Transverse colon (tissue), 4 donors: ENCODE data around the gene LSM14A. TPM values are rescaled to one million over a fixed set of nuclear protein-coding genes. Genes with fewer than 3 reads are reported as not detected.

Source experiments
- DNase-seq: peaks from one replicate; pipeline ENCODE4 v3.0.0-alpha.2; 2019
- H3K27ac ChIP-seq, 4 donors: fragments of 200-600 bp; sonication (generic); 2 replicates each; pipeline ENCODE4 v1.5.1; 2016 to 2018; ENCODE audit warnings: inconsistent platforms in 4 of 4
- H3K27me3 ChIP-seq: fragments of 200-600 bp; sonication (generic); 2 replicates; pipeline ENCODE4 v1.5.1; 2017; ENCODE audit warnings: inconsistent platforms
- H3K36me3 ChIP-seq, 4 donors: fragments of 200-600 bp; sonication (generic); 2 replicates each; pipeline ENCODE4 v1.5.1; 2017 to 2019; ENCODE audit warnings: inconsistent platforms in 4 of 4
- H3K4me1 ChIP-seq, 4 donors: fragments of 200-600 bp; sonication (generic); 2 replicates each; pipeline ENCODE4 v1.5.1; 2017 to 2020; ENCODE audit warnings: inconsistent platforms in 4 of 4
- H3K4me3 ChIP-seq, 4 donors: fragments of 200-600 bp; sonication (generic); 1 replicate in 1 of 4; 2 replicates in 3 of 4; pipeline versions ENCODE4 v1.5.1 to v1.6.1; 2017 to 2019; ENCODE audit warnings: inconsistent platforms in 4 of 4
- H3K9me3 ChIP-seq, 2 donors: fragments of 200-600 bp; sonication (generic); 2 replicates each; pipeline ENCODE4 v1.5.1; 2017 to 2019; ENCODE audit warnings: inconsistent platforms in 2 of 2
- EP300 ChIP-seq: sonication (generic); formaldehyde crosslinking; IDR thresholded peaks from one replicate; pipeline ENCODE4 v1.6.1; 2017; ENCODE audit warnings: antibody characterized with exemption, low read depth
- POLR2A ChIP-seq: fragments of 450-650 bp; IDR thresholded peaks from one replicate; pipeline ENCODE4 v1.6.1; 2016; ENCODE audit warnings: antibody characterized with exemption, mild to moderate bottlenecking, moderate library complexity
- POLR2AphosphoS5 ChIP-seq, 3 donors: sonication (generic); formaldehyde crosslinking; IDR thresholded peaks; one replicate each; pipeline ENCODE4 v1.6.1; 2016; ENCODE audit warnings: antibody characterized with exemption in 3 of 3
- WGBS, 2 donors: methylation state at CpG; one replicate each; pipeline ENCODE4 v1.1.5; 2018; ENCODE audit warnings: low coverage in 1 of 2; 5-methylcytosine and 5-hydroxymethylcytosine counted together
- in situ Hi-C, 4 donors: fragments of 200-750 bp; cut with MboI; loops; one replicate each; pipeline versions ENCODE4 v1.15.0 to v1.15.1; 2017; ENCODE audit warnings: low sequenced_read_pairs in 3 of 4, low pct_ligation_motif_present in 1 of 4, low pct_unique_long_range_greater_than_20kb in 1 of 4
- intact Hi-C: fragments of 100-400 bp; cut with DNase I; formaldehyde crosslinking; loops from one replicate; pipeline ENCODE4 v1.15.1; 2023; ENCODE audit warnings: low total_unique reads
- total RNA-seq, 4 donors: library from RNA; depleted of rRNA; stranded (reverse); fragments of >200 nt; gene quantifications; one replicate each; pipeline ENCODE4 v1.1.0, GENCODE V29; 2016
- TF ChIP-seq, protein P1 (sequence below), 5 experiments: fragments of 200-600 bp in 3 of 5; fragments of 450-650 bp in 2 of 5; sonication (generic) in 3 of 5; IDR thresholded peaks; 1 replicate in 2 of 5; 2 replicates in 3 of 5; pipeline ENCODE4 v1.5.1; 2016 to 2017; ENCODE audit warnings: antibody characterized with exemption in 5 of 5, inconsistent platforms in 3 of 5, mild to moderate bottlenecking in 2 of 5, moderate library complexity in 1 of 5

LSM14A gene
- total RNA-seq, 4 donors from 2014 or later = 88.4 to 211 (median 119) TPM

DNA sequence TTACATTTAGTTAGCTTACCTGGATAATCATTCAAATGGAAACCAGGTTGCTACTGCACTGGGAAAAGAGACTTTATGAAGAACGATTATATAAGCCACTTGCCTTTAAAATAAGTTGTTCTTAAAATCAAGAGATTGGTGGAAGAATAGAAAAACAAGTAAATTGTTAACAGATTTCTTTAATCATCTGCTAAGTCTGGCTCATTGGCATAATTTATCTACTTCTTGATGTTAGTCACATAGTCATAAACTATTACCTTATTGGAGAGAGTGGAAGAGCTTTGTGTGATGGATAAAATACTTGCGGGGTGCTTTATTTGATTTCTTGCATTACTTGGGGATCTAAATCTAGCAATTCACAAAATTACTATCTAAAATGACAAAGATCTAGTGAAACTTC, 6.8 kb downstream of the LSM14A start:
- in situ Hi-C loops = no loop called here
- no peak for DNase-seq
- Histone ChIP-seq H3K4me1 (peaks cover 43 to 89% (median 70%) of the 10 kb centered on the region in 4 donors), H3K27me3 (no peaks in the 10 kb centered on the region), H3K27ac (peak overlapping the region in 2 of 4 donors; percentile 27 to 38), H3K9me3 (no peaks in the 10 kb centered on the region), H3K4me3 (no peak overlapping the region), H3K36me3 (no peaks in the 10 kb centered on the region)
- TF ChIP-seq, protein P1, sequence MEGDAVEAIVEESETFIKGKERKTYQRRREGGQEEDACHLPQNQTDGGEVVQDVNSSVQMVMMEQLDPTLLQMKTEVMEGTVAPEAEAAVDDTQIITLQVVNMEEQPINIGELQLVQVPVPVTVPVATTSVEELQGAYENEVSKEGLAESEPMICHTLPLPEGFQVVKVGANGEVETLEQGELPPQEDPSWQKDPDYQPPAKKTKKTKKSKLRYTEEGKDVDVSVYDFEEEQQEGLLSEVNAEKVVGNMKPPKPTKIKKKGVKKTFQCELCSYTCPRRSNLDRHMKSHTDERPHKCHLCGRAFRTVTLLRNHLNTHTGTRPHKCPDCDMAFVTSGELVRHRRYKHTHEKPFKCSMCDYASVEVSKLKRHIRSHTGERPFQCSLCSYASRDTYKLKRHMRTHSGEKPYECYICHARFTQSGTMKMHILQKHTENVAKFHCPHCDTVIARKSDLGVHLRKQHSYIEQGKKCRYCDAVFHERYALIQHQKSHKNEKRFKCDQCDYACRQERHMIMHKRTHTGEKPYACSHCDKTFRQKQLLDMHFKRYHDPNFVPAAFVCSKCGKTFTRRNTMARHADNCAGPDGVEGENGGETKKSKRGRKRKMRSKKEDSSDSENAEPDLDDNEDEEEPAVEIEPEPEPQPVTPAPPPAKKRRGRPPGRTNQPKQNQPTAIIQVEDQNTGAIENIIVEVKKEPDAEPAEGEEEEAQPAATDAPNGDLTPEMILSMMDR (IDR thresholded peaks at IDR 0.05) = no peak
- TF ChIP-seq POLR2A (no peak), POLR2AphosphoS5 (IDR thresholded peaks at IDR 0.05) (no peak), EP300 (no peak)
- WGBS, 2 donors = 15 to 49% methylated on average over 2 of the region's 2 CpGs
- intact Hi-C loops = no loop called here

DNA sequence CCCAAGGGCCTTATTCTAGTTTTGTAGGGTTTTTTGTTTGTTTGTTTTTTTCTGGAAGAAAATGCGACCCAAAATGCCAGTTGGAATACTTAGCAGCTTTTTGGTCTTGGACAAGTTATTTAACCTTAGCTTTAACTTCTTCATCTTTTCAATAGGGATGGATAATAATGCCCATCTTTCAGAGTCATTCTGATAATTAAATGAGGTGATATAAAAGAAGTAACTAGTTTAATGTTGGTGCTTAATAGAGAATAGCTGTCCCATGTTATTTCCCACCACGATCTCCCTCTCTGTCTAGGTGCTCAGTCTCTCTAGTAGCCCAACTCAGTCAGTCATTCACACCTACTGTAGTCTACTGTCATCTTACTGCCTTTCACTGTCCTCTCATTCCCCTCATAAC, 8.0 kb downstream of the LSM14A start:
- Histone ChIP-seq H3K4me3 (no peak overlapping the region), H3K27ac (no peak overlapping the region), H3K9me3 (no peaks in the 10 kb centered on the region), H3K4me1 (peaks cover 41 to 89% (median 68%) of the 10 kb centered on the region in 4 donors), H3K27me3 (no peaks in the 10 kb centered on the region), H3K36me3 (no peaks in the 10 kb centered on the region)
- TF ChIP-seq EP300 (no peak), POLR2AphosphoS5 (IDR thresholded peaks at IDR 0.05) (no peak), POLR2A (no peak)
- TF ChIP-seq, protein P1 (IDR thresholded peaks at IDR 0.05) = no peak
- intact Hi-C loops (no loop called here), in situ Hi-C loops (no loop called here)
- 91 to 95% methylated on average over 2 of the region's 2 CpGs for WGBS, 2 donors
- DNase-seq = no peak

DNA sequence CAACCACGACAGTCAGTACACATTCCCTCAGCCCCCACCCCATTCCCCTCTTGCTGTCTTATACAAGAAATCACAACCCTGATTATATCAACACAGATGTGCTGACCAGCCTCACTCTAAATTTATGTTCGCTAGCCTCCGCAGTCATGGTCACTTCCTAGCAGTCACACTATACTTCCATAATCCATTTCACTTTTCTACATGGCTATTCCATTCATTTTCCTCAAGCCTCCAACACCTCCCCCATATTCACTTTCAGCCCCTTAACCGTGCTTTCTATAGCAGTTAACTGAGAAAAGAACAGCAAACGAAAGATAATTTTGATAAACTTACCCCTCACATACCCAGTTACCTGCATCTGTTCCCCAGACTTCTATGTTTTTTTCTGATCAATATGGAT, 8.4 kb downstream of the LSM14A start:
- WGBS, 2 donors = 84 to 87% methylated on average over 5 of the region's 5 CpGs
- no peak for TF ChIP-seq POLR2A
- TF ChIP-seq EP300 = no peak
- TF ChIP-seq, protein P1 (IDR thresholded peaks at IDR 0.05) = no peak
- no peak for TF ChIP-seq POLR2AphosphoS5 (IDR thresholded peaks at IDR 0.05)
- in situ Hi-C loops (no loop called here), intact Hi-C loops (no loop called here)
- Histone ChIP-seq H3K4me3 (no peak overlapping the region), H3K27me3 (no peaks in the 10 kb centered on the region), H3K27ac (no peak overlapping the region), H3K9me3 (no peaks in the 10 kb centered on the region), H3K4me1 (peaks cover 43 to 89% (median 68%) of the 10 kb centered on the region in 4 donors), H3K36me3 (no peaks in the 10 kb centered on the region)
- DNase-seq = no peak

DNA sequence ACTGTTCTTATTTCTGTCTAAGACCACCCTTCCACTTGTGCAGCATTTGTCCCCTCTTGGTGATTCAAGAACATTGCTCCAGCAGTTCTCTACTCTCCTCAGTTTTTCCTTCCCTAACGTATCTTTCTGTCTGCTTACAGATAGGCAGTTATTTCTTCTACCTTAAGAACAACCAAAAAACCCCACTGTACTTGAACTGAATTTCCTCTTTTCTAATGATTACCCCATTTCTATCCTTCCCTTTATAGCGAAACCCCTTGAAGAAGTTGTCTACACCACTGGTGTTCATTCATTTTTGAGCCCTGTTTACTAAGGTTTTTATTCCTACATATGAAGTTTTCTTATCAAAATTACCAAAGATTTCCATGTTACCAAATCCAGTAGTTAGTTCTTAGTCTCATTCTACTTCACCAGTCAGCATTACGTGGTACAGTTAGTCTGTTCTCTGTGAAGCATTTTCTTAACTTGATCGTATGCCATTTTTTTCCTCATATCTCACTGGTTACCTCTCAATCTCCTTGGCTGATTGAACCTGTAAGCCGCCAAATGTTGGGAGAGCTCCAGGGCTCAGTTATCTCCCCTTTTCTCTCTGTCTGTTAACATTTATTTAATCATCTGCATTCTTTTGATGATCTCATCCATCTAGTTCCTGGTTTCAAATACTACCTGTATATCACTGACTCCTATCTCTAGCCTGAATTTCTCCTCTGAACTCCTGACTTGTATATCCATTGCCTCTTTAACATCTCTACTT, 9.0 kb downstream of the LSM14A start:
- intact Hi-C loops (no loop called here), in situ Hi-C loops (no loop called here)
- no peaks in the 10 kb centered on the region for H3K36me3 ChIP-seq
- H3K27ac ChIP-seq = no peak overlapping the region
- WGBS, 2 donors = 78 to 88% methylated on average over 5 of the region's 5 CpGs
- DNase-seq = no peak
- H3K9me3 ChIP-seq = no peaks in the 10 kb centered on the region
- H3K27me3 ChIP-seq = no peaks in the 10 kb centered on the region
- TF ChIP-seq, protein P1 (IDR thresholded peaks at IDR 0.05) = no peak
- TF ChIP-seq POLR2AphosphoS5 (IDR thresholded peaks at IDR 0.05) (no peak), EP300 (no peak), POLR2A (no peak)
- H3K4me3 ChIP-seq = no peak overlapping the region
- peaks cover 44 to 89% (median 66%) of the 10 kb centered on the region in 4 donors for H3K4me1 ChIP-seq
